Fibroblast of mammary gland (primary cell): ENCODE measurements around the gene ADORA2B.
"Not testable (repeated sequence)": the region's sequence is repeated elsewhere in the genome, so short reads cannot be mapped to it uniquely, and the experiment has no call there.

ENCODE experiments used
- DNase-seq: peaks from one replicate; pipeline ENCODE4 v3.0.0-alpha.2; 2010; ENCODE audit warnings: low read depth
- H3K4me3 ChIP-seq: 2 replicates; pipeline ENCODE4 v1.5.1; 2011; ENCODE audit warnings: low read depth, mild to moderate bottlenecking, low read length, moderate library complexity; ENCODE audit not compliant: control insufficient read depth
- CTCF ChIP-seq: conservative IDR thresholded peaks from 2 replicates; pipeline ENCODE4 v1.5.1; 2011; ENCODE audit warnings: low read depth, low read length, inconsistent platforms; ENCODE audit not compliant: control insufficient read depth, insufficient read depth

Gene ADORA2B

GRCh38 chr17:15944759-15945526 is at the start of gene ADORA2B:
TSS of gene ADORA2B (plus strand) at chr17:15945130. CDS start at chr17:15945249, 119 bp downstream.
- H3K4me3 ChIP-seq, result peak within 1 kb of the TSS; percentile 67
- no peak for TF ChIP-seq CTCF
- peak; percentile 66 for DNase-seq

- no peak overlapping the region for H3K4me3 ChIP-seq
- TF ChIP-seq CTCF, result no peak
- DNase-seq, result no peak
Measured at GRCh38 chr17:15896277-15896676, 48.7 kb upstream of the ADORA2B start.

- no peak for TF ChIP-seq CTCF
- H3K4me3 ChIP-seq, result no peak overlapping the region
- DNase-seq, result no peak
Measured at GRCh38 chr17:15896834-15897233, 48.1 kb upstream of the ADORA2B start.

- H3K4me3 ChIP-seq, DNase-seq: not testable (repeated sequence)
Measured at GRCh38 chr17:15899596-15899995, 45.3 kb upstream of the ADORA2B start.

GRCh38 chr17:15900871-15901270 is 44.1 kb upstream of the ADORA2B start:
- DNase-seq, result no peak
- no peak overlapping the region for H3K4me3 ChIP-seq
- no peak for TF ChIP-seq CTCF

- not testable (repeated sequence) for H3K4me3 ChIP-seq, DNase-seq
Measured at GRCh38 chr17:15905236-15905635, 39.7 kb upstream of the ADORA2B start.

GRCh38 chr17:15907290-15907689 is 37.6 kb upstream of the ADORA2B start:
- TF ChIP-seq CTCF, result no peak
- no peak for DNase-seq
- H3K4me3 ChIP-seq, result no peak overlapping the region

GRCh38 chr17:15908378-15908777 is 36.6 kb upstream of the ADORA2B start:
- DNase-seq, result no peak
- H3K4me3 ChIP-seq, result no peak overlapping the region
- TF ChIP-seq CTCF, result no peak
